GM19324 (cell line): ENCODE results near the gene CDH4.

Experiments used
- ATAC-seq: cut with Tn5 transposase; IDR thresholded peaks from one replicate; pipeline ENCODE4 v1.9.1; 2021; ENCODE audit warnings: mild to moderate bottlenecking, moderate library complexity; ENCODE audit not compliant: unreplicated experiment, low FRiP score

Gene CDH4

GRCh38 chr20:61652146-61652545, 400.1 kb downstream of the CDH4 start:
- ATAC-seq, result no peak

- no peak for ATAC-seq
These were observed 402.7 kb downstream of the CDH4 start for GRCh38 chr20:61654726-61655125.

GRCh38 chr20:61655591-61655990, 403.5 kb downstream of the CDH4 start:
- ATAC-seq, result no peak

GRCh38 chr20:61656198-61656597, 404.1 kb downstream of the CDH4 start:
- ATAC-seq, result no peak

DNA sequence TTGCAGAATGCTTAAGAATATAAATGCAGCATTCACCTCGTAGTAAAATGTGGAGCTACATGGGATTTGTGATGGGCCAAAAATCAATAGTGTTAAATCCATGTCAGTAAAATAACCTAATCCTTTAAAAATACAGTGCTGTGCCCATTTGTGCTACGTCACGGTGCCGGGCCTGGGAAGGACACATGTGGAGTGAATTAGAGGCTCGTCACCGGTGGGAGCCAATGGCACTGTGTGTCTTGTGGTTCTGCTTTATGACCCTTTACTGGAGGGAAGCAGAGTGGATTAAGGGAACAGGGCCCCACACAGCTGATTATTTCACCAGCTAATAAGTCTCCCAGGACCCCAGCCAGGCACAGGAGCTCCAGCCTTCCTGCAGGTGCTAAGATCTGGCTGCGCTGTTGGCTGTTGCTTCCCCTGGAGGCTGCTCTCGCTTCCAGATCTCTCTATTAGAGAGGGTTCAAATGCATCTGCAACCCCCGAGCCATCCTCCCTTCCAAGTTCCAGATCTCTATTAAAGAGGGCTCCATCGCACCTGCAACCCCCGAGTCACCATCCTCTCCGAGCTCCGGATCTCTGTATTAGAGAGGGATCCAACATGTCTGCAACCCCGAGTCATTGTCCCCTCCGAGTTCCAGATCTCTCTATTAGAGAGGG, 405.8 kb downstream of the CDH4 start:
- ATAC-seq, result no peak

- no peak for ATAC-seq
These were observed 406.5 kb downstream of the CDH4 start for GRCh38 chr20:61658563-61658962.

- ATAC-seq, result no peak
These were observed 407.4 kb downstream of the CDH4 start for GRCh38 chr20:61659246-61659993.

- no peak for ATAC-seq
These were observed 407.9 kb downstream of the CDH4 start for GRCh38 chr20:61659994-61660346.

DNA sequence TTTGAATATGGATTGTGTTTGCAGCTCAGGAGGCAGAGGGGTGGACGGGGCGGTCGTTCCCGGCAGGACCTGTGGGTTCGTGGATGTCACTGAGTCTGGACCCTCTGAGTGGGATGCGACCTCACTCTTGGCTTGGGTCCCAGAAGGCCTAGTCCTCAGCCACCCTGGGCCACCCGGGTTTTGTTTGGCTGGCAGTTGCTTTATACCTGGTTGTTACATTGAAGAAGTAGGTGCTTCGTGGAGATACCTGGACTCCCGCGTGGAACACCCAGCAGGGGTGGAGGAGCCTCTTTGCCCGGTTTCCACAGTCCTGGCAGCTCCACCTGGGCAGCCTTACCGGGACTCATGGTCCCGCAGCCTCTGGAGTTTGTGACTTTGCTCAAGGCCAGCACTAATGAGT, 408.5 kb downstream of the CDH4 start:
- no peak for ATAC-seq

GRCh38 chr20:61661025-61661424, 409.0 kb downstream of the CDH4 start:
- ATAC-seq, result no peak

DNA sequence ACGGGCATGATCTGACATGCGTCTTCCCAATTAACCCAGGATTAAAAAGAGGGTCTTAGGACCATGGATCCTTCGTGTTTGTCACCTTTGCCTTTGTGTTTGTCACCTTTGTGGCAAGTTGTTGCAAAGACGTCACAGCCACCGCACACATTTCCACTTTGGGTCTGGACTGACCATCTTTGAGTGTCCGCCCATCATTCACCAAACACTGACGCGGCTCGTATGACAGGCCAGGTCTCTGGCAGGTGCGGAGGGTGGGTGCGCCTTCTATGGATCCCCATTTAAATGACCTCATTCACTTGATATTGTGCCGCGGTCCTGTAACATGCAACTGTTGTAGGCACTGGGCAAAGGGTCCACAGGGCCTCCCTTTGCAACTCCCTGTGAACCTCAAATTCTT, 409.5 kb downstream of the CDH4 start:
- no peak for ATAC-seq

DNA sequence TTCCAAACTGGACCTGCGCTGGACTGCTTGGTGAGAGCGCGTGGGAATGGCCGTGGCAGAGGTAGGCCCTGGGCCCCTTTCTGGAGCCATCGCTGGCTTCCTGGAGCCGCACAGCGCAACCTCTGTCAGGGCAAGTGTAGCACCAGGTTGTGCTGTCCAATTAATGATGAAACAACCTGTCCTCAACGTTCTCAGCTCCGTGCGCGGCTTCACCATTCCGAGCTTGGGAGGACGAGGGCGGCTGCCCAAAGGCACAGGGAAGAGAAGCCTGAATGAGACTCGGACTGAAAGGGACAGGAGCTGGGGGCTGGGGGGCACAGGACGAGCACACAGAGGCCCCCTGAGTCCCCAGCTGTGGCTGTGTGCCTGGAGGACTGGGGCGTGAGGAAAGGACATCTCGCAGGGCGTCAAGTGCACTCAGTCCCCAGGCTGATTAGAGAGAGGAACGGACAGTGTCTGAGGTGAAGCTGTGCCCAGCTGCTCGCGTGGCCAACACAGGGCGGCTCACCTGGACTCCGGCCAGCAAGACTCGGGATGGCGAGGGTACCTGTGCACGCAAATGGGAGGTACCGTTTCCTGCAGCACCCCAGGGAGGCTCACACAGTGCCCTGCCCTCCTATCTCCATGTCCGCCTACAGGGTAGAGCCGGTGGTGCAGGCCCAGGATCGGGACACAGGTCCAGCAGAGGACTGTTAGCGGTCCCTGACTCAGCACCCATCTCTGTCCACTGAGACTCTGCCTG, 410.3 kb downstream of the CDH4 start:
- ATAC-seq, result no peak

DNA sequence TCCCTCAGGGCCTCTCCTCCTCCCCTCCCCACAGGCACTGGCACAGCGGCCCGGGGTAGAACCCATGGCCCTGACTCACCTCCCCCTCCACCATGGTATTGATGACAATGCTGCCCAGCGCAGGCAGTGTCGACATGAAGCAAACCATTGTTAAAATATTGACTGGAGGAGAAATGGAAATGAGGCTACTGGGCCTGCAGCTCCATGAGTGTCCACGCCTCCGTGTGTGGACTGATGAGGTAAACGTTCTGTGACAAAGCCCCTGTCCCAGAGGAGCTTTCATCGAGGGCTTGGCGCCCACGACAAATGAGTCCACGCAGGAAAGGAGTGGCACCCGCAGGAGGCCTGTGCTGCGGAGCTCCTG, 410.9 kb downstream of the CDH4 start:
- ATAC-seq, result no peak

DNA sequence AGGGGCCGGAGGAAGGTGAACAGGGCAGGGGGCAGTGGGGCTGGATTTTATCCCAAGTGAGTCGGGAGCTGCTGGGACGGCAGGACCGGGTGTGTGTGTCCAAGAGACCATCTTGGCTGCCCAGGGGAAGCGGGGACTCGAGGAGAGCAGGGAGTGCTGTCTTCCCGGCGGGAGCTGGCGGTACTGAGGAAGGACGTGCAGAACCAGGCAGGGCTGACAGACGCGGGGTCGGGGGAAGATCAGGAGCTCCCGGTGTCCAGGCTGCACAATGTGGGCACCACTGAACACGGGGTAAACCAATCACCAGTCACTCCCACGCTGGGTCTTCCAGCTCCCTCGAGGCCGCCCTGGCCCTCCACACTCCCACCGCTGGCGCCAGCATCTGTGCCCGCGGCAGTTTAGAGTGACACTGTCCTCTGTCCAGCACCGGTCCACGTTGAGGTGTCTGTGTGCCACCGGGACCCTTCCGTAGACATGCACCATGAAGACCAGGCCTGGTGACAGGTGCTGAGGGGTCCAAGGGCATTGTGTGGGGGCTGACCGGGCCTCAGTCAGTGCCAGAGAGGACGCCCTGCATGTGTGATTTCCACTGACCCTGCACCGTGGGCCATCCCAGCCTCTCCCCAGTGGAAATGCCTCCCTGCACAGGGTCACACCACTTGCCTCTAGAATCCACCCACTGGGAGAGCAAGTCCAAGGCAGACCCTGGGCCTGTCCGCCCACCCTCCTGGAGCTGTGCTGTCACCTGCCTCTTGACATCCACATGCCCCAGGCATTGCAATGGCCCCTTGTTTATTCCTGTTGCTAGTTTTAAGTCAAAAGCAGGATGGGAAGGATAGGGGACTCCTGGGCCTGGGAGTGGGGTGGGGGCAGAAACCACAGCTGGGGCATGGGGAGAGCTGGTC, 411.7 kb downstream of the CDH4 start:
- ATAC-seq, result no peak

- no peak for ATAC-seq
These were observed 412.7 kb downstream of the CDH4 start for GRCh38 chr20:61664556-61665320.

GRCh38 chr20:61665528-61666470, 413.7 kb downstream of the CDH4 start:
- ATAC-seq, result no peak

- no peak for ATAC-seq
These were observed 414.4 kb downstream of the CDH4 start for GRCh38 chr20:61666471-61666832.

- ATAC-seq, result no peak
These were observed 415.2 kb downstream of the CDH4 start for GRCh38 chr20:61667056-61667792.
